Stimulated activated CD8-positive, alpha-beta memory T cell treated with anti-CD3 and anti-CD28 coated beads, Interleukin-4, amount 100 ng/mL, for 24 hours (primary cell): Measurements from ENCODE around the gene PPARGC1A.

Experiments
- DNase-seq: peaks from one replicate; pipeline ENCODE4 v3.0.0-alpha.2; 2020; ENCODE audit warnings: low read depth

Gene PPARGC1A

GRCh38 chr4:23838131-23838530 lies 51.7 kb downstream of the PPARGC1A start:
- no peak for DNase-seq

- DNase-seq = no peak
Observed at GRCh38 chr4:23837371-23837770, 52.5 kb downstream of the PPARGC1A start.

- no peak for DNase-seq
Observed at GRCh38 chr4:23835774-23836478, 53.9 kb downstream of the PPARGC1A start.

GRCh38 chr4:23828779-23829178 lies 61.1 kb downstream of the PPARGC1A start:
- no peak for DNase-seq

GRCh38 chr4:23828020-23828715 lies 61.7 kb downstream of the PPARGC1A start:
- DNase-seq = no peak

GRCh38 chr4:23822181-23822580 lies 67.7 kb downstream of the PPARGC1A start:
- DNase-seq = no peak

- no peak for DNase-seq
Observed at GRCh38 chr4:23819041-23819511, 70.8 kb downstream of the PPARGC1A start.

- no peak for DNase-seq
Observed at GRCh38 chr4:23818097-23818885, 71.6 kb downstream of the PPARGC1A start.

GRCh38 chr4:23814996-23815660 lies 74.7 kb downstream of the PPARGC1A start:
- DNase-seq = no peak

- DNase-seq = no peak
Observed at GRCh38 chr4:23814587-23814986, 75.3 kb downstream of the PPARGC1A start.

GRCh38 chr4:23811161-23811560 lies 78.7 kb downstream of the PPARGC1A start:
- DNase-seq = no peak

GRCh38 chr4:23805450-23805851 lies 84.4 kb downstream of the PPARGC1A start:
- no peak for DNase-seq

- no peak for DNase-seq
Observed at GRCh38 chr4:23789762-23790161, 100.1 kb downstream of the PPARGC1A start.

- DNase-seq = no peak
Observed at GRCh38 chr4:23788460-23788859, 101.4 kb downstream of the PPARGC1A start.

GRCh38 chr4:23788027-23788426 lies 101.8 kb downstream of the PPARGC1A start:
- no peak for DNase-seq

- DNase-seq = no peak
Observed at GRCh38 chr4:23782778-23783437, 106.9 kb downstream of the PPARGC1A start.

- no peak for DNase-seq
Observed at GRCh38 chr4:23779839-23780238, 110.0 kb downstream of the PPARGC1A start.

GRCh38 chr4:23779422-23779821 lies 110.4 kb downstream of the PPARGC1A start:
- no peak for DNase-seq

- DNase-seq = no peak
Observed at GRCh38 chr4:23775694-23776093, 114.2 kb downstream of the PPARGC1A start.

- no peak for DNase-seq
Observed at GRCh38 chr4:23774909-23775308, 114.9 kb downstream of the PPARGC1A start.

GRCh38 chr4:23773884-23774636 lies 115.8 kb downstream of the PPARGC1A start:
- no peak for DNase-seq
